ENCODE results near the gene GOSR1.
"Not testable (repeated sequence)": the region's sequence is repeated elsewhere in the genome, so short reads cannot be mapped to it uniquely, and the experiment has no call there.

Gene GOSR1

DNA sequence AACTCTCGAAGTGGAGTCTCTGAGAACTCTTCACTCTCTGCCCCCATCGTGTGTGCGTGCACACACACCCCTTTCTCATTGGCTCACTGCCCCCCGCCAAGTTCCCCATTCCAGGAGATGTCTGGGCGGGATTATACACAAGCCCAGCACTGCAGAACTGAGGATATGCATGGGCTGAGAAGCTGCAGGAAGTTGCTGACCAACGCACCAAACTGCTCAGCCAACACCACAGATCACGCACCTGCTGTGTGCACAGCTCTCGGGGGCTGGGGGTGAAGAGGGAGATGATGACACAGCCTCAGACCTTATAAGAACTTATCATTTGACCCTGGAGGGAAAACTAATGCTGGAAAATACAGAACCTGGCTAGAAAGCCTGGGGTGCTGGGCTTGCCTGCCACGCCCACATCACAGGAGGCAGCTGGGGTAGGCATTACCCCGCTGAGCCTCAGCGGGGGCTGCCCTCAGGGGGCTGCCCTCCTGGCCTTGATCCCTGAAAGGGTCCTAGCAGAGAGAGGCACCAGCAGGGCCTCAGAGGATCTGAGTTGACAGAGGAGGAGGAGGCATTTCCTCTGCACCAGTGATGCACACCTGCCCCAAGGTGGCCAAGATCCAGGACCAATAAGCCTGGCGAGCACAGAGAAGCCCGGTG, 87.3 kb downstream of the GOSR1 start:
- not testable (repeated sequence) for DNase-seq

- no peak for DNase-seq
Observed at GRCh38 chr17:30565073-30565935, 88.1 kb downstream of the GOSR1 start.

- not testable (repeated sequence) for DNase-seq
Observed at GRCh38 chr17:30566104-30566503, 88.9 kb downstream of the GOSR1 start.

DNA sequence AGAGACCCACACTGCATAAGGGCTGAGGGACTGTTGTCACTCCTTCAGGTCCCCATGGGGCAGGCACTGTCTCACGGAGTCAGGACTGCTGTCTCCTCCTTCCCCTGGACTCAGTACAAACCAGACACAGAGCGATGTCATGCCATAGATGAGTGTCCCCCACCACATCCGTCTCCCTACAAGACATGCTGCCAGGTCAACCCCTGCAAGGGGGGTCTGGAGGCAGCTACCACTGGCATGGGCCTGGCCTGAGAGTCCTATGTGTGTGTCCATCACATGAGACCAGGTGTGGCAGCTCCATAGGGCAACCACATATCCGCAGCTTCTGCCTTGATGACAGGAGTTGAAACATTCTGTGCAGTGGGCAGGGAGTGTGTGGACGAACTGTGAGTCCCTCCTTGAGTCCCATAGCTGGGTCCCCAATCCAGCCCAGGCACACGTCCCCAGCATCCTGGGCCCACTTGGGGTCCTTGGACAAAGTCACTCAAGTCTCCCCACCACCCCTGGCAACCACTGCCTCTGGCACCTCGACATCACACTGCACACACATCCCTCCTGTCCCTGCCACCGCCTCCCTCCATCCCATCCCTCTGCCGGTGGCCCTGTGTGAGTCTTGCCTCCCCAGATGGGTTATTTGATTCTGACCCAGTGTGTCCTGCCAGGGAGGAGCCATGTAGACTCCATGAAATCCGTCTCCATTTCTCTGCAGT, 89.5 kb downstream of the GOSR1 start:
- DNase-seq: not testable (repeated sequence)

DNA sequence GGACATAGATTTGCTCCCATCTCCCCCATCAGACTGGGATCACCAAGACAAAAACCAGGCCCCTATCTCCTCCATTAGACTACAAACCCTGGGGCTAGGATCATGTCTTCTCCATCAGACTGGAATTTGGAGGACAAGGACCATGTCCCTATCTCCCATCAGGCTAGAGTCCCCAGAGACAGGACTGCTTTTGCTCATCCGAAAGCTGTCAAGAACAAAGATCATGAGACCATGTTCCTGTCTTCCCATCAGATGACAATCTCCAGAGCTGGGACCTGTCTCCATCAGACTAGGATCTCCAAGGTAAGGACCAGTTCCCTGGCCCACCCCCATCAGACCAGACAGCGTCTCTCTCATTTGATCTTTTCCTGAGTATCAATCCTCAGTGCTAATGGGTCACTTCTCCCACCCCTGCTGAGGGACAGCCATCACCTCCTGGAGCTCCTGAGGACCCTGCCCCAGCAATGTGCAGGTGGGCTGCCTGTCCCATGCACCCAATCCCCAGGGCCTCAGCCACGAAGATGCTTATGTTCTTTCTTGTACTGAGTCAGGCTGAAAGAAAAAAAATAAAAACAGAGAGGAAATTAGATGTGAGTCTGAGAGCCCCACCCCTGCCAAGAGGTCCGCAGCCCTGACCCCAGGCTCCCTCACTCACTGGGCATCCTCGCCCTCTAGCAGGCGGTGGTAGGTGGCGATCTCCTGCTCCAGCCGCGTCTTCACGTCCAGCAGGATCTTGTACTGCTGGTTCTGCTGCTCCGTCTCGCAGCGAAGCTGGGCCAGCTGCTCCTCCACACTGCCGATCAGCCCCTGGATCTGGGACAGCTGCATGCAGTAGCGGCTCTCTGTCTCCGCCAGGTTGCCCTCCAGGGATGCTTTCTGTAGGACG, 90.3 kb downstream of the GOSR1 start:
- no peak for DNase-seq

DNA sequence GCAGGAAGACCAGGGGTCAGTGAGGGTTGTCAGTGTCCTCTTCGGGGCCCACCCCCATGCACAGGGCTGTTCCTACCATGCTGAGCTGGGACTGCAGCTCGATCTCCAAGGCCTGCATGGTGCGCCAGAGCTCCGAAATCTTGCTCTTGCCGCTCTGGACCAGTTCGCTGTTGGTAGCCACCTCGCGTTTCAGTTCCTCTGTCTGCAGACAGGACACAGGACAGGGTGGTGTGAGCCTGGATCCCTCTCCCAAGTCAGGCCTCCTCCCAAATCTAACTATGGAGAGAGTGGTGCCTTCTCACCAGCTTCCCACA, 90.9 kb downstream of the GOSR1 start:
- no peak for DNase-seq

GRCh38 chr17:30569531-30570175, 92.4 kb downstream of the GOSR1 start:
- DNase-seq: not testable (repeated sequence)

- DNase-seq: no peak
Observed at GRCh38 chr17:30570191-30570590, 93.0 kb downstream of the GOSR1 start.

DNA sequence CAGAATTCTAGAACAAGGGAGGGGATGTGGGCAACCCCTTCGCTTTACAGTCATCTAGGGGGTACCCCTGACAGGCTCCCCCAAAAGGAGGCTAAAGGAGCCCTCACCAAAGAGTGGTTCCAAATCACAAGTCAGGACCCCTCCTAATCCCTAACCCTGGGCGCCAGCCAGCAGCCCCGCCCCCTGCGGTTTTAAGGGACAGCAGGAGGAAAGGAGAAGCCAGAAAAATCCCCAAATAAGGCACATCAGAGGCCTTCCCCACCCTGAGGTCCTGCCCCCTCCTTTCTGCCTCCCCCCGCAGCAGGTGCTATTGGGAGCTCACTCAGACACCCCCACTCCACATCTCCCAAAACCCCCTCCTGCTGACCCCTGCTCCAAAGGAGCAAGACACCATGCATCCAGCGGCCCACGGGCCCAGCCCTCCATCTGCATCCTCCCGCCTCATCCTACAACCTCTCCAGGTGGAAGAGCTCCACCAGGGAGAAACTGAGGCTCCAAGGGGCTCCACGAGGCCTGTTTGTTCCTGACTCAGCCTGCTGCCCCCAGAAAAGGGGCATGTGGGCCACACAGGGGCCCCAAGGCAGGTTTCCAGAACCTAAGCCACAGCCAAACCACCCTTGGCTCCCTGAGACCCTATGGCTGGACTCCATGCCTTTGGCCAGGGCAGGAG, 93.5 kb downstream of the GOSR1 start:
- DNase-seq: no peak

- DNase-seq: not testable (repeated sequence)
Observed at GRCh38 chr17:30571404-30571803, 94.2 kb downstream of the GOSR1 start.

GRCh38 chr17:30571921-30572320, 94.7 kb downstream of the GOSR1 start:
- no peak for DNase-seq

- not testable (repeated sequence) for DNase-seq
Observed at GRCh38 chr17:30572651-30573554, 95.7 kb downstream of the GOSR1 start.

- no peak for DNase-seq
Observed at GRCh38 chr17:30573603-30574175, 96.5 kb downstream of the GOSR1 start.

DNA sequence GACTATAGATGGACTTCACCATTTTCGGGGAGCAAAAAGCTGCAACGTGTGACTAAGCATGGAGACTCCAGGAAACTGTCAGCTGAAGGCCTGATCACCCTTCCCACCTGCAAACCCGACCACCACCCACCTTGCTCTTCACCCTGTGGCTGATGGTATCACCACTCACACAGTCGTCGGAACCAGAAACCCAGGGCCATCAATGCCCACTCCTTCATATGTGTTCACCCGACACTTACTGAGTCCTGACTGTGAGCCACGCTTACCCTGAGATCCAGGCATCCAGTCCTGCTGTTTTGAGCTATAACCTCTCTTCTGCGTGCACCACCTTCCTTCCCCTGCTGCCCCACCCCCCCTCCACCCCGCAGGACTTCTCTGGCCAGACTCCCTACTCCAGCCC, 97.1 kb downstream of the GOSR1 start:
- not testable (repeated sequence) for DNase-seq

DNA sequence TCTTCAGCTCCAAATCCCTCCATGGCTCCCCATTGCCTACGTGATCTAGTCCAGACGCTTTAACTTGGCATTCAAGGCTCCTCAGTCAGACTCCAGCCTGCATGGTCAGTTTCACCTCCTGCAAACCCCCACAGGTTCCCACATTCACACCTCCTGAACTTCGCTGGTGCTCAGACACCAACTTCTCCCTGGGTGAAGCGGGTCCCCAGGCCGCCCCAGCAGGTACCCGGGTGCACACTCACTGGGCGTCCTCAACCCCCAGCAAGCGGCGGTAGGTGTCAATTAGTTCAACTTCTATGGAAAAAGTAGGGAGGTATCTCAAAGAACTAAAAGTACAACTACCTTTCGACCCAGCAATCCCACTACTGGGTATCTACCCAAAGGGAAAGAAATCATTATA, 97.6 kb downstream of the GOSR1 start:
- not testable (repeated sequence) for DNase-seq

- DNase-seq: not testable (repeated sequence)
Observed at GRCh38 chr17:30575648-30576325, 98.6 kb downstream of the GOSR1 start.

GRCh38 chr17:30576326-30576861, 99.2 kb downstream of the GOSR1 start:
- DNase-seq: no peak
